ENCODE measurements around the gene SLC15A4.

Gene SLC15A4

DNA sequence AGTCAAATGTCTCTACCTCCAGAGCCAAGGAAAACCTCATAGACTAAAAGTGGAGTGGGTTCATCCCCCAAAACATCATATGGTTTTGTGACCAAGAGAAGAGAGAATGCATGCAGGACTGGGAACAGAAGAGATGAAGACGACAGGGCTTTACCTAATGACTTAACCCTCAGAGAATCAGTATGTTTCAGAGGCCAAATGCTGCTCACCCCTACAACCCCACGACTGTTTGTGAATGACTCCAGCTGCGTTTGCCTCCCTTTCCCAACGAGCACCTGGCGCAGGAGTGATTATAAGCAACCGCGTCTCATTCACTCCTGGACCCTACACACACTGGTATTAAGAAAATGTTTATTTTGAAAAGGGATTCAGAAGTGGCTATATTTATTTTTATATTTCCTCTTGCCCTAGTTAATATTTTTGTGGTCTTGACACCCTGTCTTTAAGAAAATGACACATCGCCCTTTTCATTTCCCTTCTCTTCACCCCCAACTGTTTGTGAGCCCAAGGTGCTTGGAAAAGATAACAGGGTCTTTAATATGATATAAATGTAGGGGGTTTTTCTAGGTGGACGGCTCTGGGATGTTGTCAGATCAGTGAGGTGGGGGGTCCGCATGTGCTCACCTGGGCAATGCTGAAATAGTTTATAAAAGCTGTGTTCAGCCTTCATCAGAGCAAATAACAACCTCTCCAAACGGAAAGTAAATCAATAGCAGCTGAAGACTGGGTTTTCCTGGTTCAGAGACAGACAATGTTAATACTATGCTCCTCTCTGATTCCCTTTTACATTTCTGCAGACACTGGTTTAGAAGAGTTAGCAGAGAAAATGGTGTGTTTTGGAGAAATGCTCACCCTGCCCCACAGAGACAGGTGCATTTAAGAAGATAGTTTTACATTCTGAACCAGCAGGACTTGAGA lies 77.7 kb downstream of the SLC15A4 start:
- Histone ChIP-seq H3K9me3 (no peaks in the 10 kb centered on the region), H3K4me3 (ENCODE audit: low read depth, low read length) (no peak overlapping the region), H3K27me3 (no peaks in the 10 kb centered on the region), H3K4me1 (no peaks in the 10 kb centered on the region), H3K36me3 (no peaks in the 10 kb centered on the region)
- no peak for DNase-seq
- TF ChIP-seq, protein P1, sequence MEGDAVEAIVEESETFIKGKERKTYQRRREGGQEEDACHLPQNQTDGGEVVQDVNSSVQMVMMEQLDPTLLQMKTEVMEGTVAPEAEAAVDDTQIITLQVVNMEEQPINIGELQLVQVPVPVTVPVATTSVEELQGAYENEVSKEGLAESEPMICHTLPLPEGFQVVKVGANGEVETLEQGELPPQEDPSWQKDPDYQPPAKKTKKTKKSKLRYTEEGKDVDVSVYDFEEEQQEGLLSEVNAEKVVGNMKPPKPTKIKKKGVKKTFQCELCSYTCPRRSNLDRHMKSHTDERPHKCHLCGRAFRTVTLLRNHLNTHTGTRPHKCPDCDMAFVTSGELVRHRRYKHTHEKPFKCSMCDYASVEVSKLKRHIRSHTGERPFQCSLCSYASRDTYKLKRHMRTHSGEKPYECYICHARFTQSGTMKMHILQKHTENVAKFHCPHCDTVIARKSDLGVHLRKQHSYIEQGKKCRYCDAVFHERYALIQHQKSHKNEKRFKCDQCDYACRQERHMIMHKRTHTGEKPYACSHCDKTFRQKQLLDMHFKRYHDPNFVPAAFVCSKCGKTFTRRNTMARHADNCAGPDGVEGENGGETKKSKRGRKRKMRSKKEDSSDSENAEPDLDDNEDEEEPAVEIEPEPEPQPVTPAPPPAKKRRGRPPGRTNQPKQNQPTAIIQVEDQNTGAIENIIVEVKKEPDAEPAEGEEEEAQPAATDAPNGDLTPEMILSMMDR (IDR thresholded peaks at IDR 0.05; ENCODE audit: low read depth, low read length): no peak

DNA sequence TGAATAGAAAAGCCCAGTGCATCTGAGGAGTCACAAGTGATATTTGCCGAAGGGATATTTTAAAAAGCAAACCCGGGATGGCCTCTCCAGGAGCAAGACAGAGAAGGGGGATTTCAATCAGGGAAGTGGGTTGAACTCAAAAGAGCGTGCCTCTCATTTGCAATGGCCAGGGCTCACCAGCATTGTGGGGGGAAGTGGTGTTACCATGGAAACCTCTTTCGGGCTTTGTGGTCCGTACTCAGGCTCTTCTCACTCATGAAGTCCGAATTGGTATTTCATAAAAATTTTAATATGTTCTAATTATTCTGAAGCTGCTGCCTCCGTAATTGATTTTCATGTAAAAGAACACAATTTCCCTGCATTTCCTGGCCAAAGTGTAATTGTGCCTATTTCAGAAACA lies 79.8 kb downstream of the SLC15A4 start:
- TF ChIP-seq, protein P1 (IDR thresholded peaks at IDR 0.05; ENCODE audit: low read depth, low read length): no peak
- H3K27me3 ChIP-seq: no peaks in the 10 kb centered on the region
- no peak for DNase-seq
- H3K4me1 ChIP-seq: no peaks in the 10 kb centered on the region
- H3K9me3 ChIP-seq: no peaks in the 10 kb centered on the region
- H3K4me3 ChIP-seq (ENCODE audit: low read depth, low read length): no peak overlapping the region
- no peaks in the 10 kb centered on the region for H3K36me3 ChIP-seq

Data from BE2C (cell line).